CD8-positive, alpha-beta memory T cell (primary cell): Measurements from ENCODE around the gene REM2. TPM values are rescaled to one million over a fixed set of nuclear protein-coding genes. Genes with fewer than 3 reads are reported as not detected.

Experiments used
- CTCF ChIA-PET: fragments of 350-600 bp; sonication (Branson Sonifier 250); formaldehyde crosslinking; loops from one replicate; lab custom pipeline; 2021; ENCODE audit warnings: antibody characterized with exemption; lab: Charles Lee
- POLR2A ChIA-PET: fragments of 350-600 bp; sonication (Branson Sonifier 250); formaldehyde crosslinking; loops from one replicate; lab custom pipeline; 2021; ENCODE audit warnings: antibody characterized with exemption; lab: Charles Lee
- DNase-seq, 5 donors: peaks; one replicate each; pipeline versions ENCODE4 v3.0.0 to v3.0.0-alpha.2; 2020 to 2022; ENCODE audit warnings: mixed read lengths in 1 of 5
- H3K27ac ChIP-seq: one replicate; pipeline ENCODE4 v1.7.0; 2013; ENCODE audit warnings: low read depth, mild to moderate bottlenecking, low read length, moderate library complexity
- H3K27me3 ChIP-seq: 2 replicates; pipeline ENCODE4 v1.7.0; 2013; ENCODE audit warnings: low read length, mild to moderate bottlenecking; ENCODE audit not compliant: insufficient read depth, poor library complexity, severe bottlenecking
- H3K36me3 ChIP-seq: 2 replicates; pipeline ENCODE4 v1.7.0; 2013; ENCODE audit warnings: mild to moderate bottlenecking, low read length, moderate library complexity; ENCODE audit not compliant: insufficient read depth
- H3K4me1 ChIP-seq: 2 replicates; pipeline ENCODE4 v1.7.0; 2013; ENCODE audit warnings: mild to moderate bottlenecking, low read length, moderate library complexity; ENCODE audit not compliant: insufficient read depth
- H3K4me3 ChIP-seq: 2 replicates; pipeline ENCODE4 v1.7.0; 2013; ENCODE audit warnings: mild to moderate bottlenecking, low read length
- H3K9me3 ChIP-seq: 2 replicates; pipeline ENCODE4 v1.7.0; 2013; ENCODE audit warnings: mild to moderate bottlenecking, low read length
- H3K27ac Mint-ChIP-seq, 8 donors: one replicate each; pipeline ENCODE4 v1.8.0; 2020 to 2021; ENCODE audit warnings: mixed read lengths in 8 of 8, mild to moderate bottlenecking in 6 of 8, inconsistent platforms in 3 of 8, moderate library complexity in 3 of 8
- H3K27me3 Mint-ChIP-seq, 2 donors: one replicate each; pipeline ENCODE4 v1.8.0; 2020 to 2021; ENCODE audit warnings: mixed read lengths in 2 of 2, mild to moderate bottlenecking in 1 of 2, moderate library complexity in 1 of 2
- H3K36me3 Mint-ChIP-seq, 3 donors: one replicate each; pipeline ENCODE4 v1.8.0; 2020 to 2021; ENCODE audit warnings: mixed read lengths in 3 of 3, inconsistent platforms in 1 of 3, mild to moderate bottlenecking in 1 of 3
- H3K4me1 Mint-ChIP-seq, 3 donors: one replicate each; pipeline ENCODE4 v1.8.0; 2020 to 2021; ENCODE audit warnings: mixed read lengths in 3 of 3, inconsistent platforms in 1 of 3, mild to moderate bottlenecking in 1 of 3
- H3K4me3 Mint-ChIP-seq, 7 donors: one replicate each; pipeline ENCODE4 v1.8.0; 2020 to 2021; ENCODE audit warnings: mixed read lengths in 7 of 7, mild to moderate bottlenecking in 6 of 7, moderate library complexity in 4 of 7, inconsistent platforms in 2 of 7
- H3K9me3 Mint-ChIP-seq, 5 donors: one replicate each; pipeline ENCODE4 v1.8.0; 2020 to 2022; ENCODE audit warnings: mixed read lengths in 5 of 5, mild to moderate bottlenecking in 3 of 5, moderate library complexity in 2 of 5, inconsistent platforms in 1 of 5
- polyA plus RNA-seq: library from polyadenylated mRNA; unstranded; fragments of 300-500 nt; fragmentation: Illumina TruSeq; gene quantifications from one replicate; pipeline ENCODE4 v1.2.3, GENCODE V29; 2021
- total RNA-seq, 2 experiments: library from RNA; stranded (reverse); gene quantifications; one replicate each; pipeline ENCODE4 v1.2.3, GENCODE V29; 2021

REM2 gene
- total and polyA plus RNA-seq, 3 experiments from 2014 or later = 0.33 to 1.0 (median 0.33) TPM

DNA sequence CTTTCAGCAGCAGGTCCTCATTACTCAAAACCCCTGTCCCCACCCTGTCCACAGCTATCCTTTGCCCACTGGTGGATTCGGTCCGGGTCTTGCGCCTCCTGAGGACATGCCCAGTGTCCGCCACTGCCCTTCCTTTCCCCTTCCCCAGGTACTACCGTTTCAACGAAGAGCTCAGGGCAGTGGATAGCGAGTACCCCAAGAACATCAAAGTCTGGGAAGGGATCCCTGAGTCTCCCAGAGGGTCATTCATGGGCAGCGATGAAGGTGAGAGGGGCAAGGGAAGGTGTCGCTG, 38.0 kb upstream of the REM2 start:
- Histone ChIP-seq H3K36me3 (no peaks in the 10 kb centered on the region), H3K4me3 (no peak overlapping the region), H3K4me1 (no peaks in the 10 kb centered on the region), H3K27me3 (no peaks in the 10 kb centered on the region), H3K27ac (no peak overlapping the region), H3K9me3 (no peaks in the 10 kb centered on the region)
- Mint-ChIP-seq H3K27me3 (peaks cover 35 to 49% of the 10 kb centered on the region in 2 donors), H3K36me3 (no peaks in the 10 kb centered on the region), H3K27ac (peak overlapping the region in 1 of 8 donors; percentile 87), H3K9me3 (no peaks in the 10 kb centered on the region), H3K4me3 (no peak overlapping the region), H3K4me1 (no peaks in the 10 kb centered on the region)
- ChIA-PET POLR2A (no interaction called here), CTCF (interaction anchor here (1.2 to 1.5 kb wide), 3 partner anchors 8 to 10 kb away, joined by 3 to 5 read pairs (median 4); no protein-coding TSS in a partner anchor)
- peak in 1 of 5 donors; percentile 17 for DNase-seq

DNA sequence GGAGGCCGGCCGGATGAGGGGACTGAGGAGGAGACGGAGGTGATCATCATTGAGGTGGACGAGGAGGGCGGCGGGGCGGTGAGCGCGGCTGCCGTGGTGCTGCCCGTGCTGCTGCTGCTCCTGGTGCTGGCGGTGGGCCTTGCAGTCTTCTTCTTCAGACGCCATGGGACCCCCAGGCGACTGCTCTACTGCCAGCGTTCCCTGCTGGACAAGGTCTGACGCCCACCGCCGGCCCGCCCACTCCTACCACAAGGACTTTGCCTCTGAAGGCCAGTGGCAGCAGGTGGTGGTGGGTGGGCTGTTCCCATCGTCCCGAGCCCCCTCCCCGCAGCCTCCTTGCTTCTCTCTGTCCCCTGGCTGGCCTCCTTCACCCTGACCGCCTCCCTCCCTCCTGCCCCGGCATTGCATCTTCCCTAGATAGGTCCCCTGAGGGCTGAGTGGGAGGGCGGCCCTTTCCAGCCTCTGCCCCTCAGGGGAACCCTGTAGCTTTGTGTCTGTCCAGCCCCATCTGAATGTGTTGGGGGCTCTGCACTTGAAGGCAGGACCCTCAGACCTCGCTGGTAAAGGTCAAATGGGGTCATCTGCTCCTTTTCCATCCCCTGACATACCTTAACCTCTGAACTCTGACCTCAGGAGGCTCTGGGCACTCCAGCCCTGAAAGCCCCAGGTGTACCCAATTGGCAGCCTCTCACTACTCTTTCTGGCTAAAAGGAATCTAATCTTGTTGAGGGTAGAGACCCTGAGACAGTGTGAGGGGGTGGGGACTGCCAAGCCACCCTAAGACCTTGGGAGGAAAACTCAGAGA, 37.0 kb upstream of the REM2 start:
- Histone ChIP-seq H3K4me1 (no peaks in the 10 kb centered on the region), H3K36me3 (no peaks in the 10 kb centered on the region), H3K27me3 (no peaks in the 10 kb centered on the region), H3K4me3 (no peak overlapping the region), H3K9me3 (no peaks in the 10 kb centered on the region), H3K27ac (no peak overlapping the region)
- no peak for DNase-seq
- Mint-ChIP-seq H3K36me3 (no peaks in the 10 kb centered on the region), H3K4me1 (no peaks in the 10 kb centered on the region), H3K27ac (no peak overlapping the region), H3K4me3 (no peak overlapping the region), H3K27me3 (peaks cover 27 to 45% of the 10 kb centered on the region in 2 donors), H3K9me3 (no peaks in the 10 kb centered on the region)
- ChIA-PET POLR2A (interaction anchor here (0.5 kb wide), 1 partner anchor 22 kb away, joined by 3 read pairs; no protein-coding TSS in a partner anchor), CTCF (interaction anchor here (1.3 to 1.5 kb wide), 2 partner anchors 8 to 23 kb away, joined by 3 to 4 read pairs; no protein-coding TSS in a partner anchor)

GRCh38 chr14:22846811-22847307, 36.2 kb upstream of the REM2 start:
- ChIA-PET POLR2A (interaction anchor here (0.5 kb wide), 1 partner anchor 23 kb away, joined by 3 read pairs; no protein-coding TSS in a partner anchor), CTCF (interaction anchor here (0.9 to 1.3 kb wide), 2 partner anchors 15 to 24 kb away, joined by 3 read pairs; no protein-coding TSS in a partner anchor)
- no peak overlapping the region for H3K27ac ChIP-seq
- H3K4me3 ChIP-seq = no peak overlapping the region
- H3K4me1 ChIP-seq = no peaks in the 10 kb centered on the region
- no peaks in the 10 kb centered on the region for H3K9me3 Mint-ChIP-seq
- H3K27me3 ChIP-seq = no peaks in the 10 kb centered on the region
- H3K4me1 Mint-ChIP-seq = no peaks in the 10 kb centered on the region
- no peaks in the 10 kb centered on the region for H3K36me3 ChIP-seq
- H3K27ac Mint-ChIP-seq = no peak overlapping the region
- no peaks in the 10 kb centered on the region for H3K36me3 Mint-ChIP-seq
- DNase-seq = no peak
- H3K27me3 Mint-ChIP-seq = peaks cover 19 to 40% of the 10 kb centered on the region in 2 donors
- no peaks in the 10 kb centered on the region for H3K9me3 ChIP-seq
- H3K4me3 Mint-ChIP-seq = no peak overlapping the region

DNA sequence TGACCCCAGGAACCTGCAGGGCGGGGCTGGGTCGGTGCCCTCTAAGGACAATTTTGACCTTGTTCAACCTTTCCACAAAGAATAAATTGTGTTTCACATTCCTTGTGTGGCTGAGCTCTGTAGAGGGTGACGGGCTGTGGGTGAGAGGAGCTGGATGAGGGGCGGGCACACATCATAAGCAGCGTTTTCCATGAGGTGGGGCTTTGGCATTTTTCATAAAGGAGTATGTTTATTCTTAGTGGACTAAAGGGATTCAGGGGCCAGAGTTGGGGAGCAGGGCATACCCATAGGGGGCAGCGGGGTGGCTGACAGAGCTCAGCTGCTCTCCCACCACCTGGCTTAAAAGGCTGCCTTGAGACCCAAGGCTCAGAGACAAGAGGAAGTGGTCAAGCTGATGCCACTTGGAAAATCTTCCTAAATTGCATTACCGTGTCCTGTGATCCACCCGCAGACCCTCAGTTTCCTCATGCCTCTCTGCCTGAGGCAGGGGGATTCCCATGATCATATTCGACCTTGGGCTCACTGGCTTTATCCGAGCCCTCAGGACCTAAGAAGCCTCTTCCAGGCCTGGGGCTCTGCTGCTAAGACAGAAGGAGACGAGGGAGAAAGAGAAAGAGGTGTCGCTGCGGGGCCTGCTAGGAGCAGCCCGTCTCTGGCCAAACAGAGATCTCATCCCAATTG, 35.2 kb upstream of the REM2 start:
- Mint-ChIP-seq H3K36me3 (no peaks in the 10 kb centered on the region), H3K4me3 (no peak overlapping the region), H3K27ac (no peak overlapping the region), H3K9me3 (no peaks in the 10 kb centered on the region), H3K27me3 (peaks cover 15 to 31% of the 10 kb centered on the region in 2 donors), H3K4me1 (peaks cover 0 to 1% (median under 1%) of the 10 kb centered on the region in 3 donors)
- no peaks in the 10 kb centered on the region for H3K36me3 ChIP-seq
- H3K27ac ChIP-seq = no peak overlapping the region
- no peaks in the 10 kb centered on the region for H3K9me3 ChIP-seq
- no peak for DNase-seq
- no peaks in the 10 kb centered on the region for H3K27me3 ChIP-seq
- H3K4me1 ChIP-seq = peaks cover 2% of the 10 kb centered on the region
- CTCF ChIA-PET = interaction anchor here (0.9 to 8.2 kb wide), 5 partner anchors 14 to 26 kb away, joined by 3 to 149 read pairs (median 3); no protein-coding TSS in a partner anchor
- POLR2A ChIA-PET = no interaction called here
- no peak overlapping the region for H3K4me3 ChIP-seq

DNA sequence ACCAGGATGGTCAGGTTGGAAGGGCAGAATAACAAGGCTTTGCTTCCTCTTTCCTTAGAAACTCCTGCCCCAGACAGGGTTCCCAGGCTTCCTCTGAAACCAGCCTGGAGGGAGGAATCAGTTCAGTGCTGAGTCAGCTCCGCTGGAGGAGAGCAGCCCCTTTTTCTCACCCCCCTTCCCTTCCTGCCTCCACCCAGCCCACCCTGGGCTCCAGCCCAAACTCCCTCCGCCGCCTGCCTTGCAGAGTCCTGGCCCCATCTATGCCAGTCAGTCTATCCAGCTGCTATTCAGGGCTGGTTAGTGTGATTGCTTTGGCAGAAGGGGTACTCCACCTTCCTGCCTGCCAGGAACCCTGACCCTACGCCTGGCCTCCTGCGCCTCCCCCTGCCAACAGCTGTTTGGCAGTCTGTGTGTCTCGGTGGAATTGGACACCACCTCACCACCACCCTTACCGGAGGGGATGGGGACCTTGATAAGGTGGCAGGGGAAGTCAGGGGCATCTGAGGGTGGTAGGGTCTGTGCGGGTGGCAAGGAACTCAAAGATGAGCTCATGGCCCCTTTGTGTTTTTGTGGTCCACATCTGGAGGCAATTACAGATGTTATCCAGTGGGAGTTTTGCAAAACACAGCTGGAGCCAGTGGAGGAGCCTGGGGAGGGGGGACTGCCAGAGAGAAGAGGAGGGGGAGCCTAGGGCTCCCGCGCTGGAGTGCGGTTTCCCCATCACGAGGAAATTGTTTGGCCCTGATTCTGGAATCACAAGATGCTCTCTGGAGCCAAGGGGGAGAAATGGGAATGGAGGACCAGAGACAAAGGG, 34.5 kb upstream of the REM2 start:
- H3K9me3 ChIP-seq = no peaks in the 10 kb centered on the region
- H3K4me1 ChIP-seq = peaks cover 9% of the 10 kb centered on the region
- peak in 1 of 5 donors; percentile 19 for DNase-seq
- no peak overlapping the region for H3K4me3 Mint-ChIP-seq
- H3K36me3 ChIP-seq = no peaks in the 10 kb centered on the region
- peak overlapping the region in 2 of 8 donors; percentile 8 to 50 for H3K27ac Mint-ChIP-seq
- no peaks in the 10 kb centered on the region for H3K36me3 Mint-ChIP-seq
- no peaks in the 10 kb centered on the region for H3K27me3 ChIP-seq
- POLR2A ChIA-PET = no interaction called here
- no peak overlapping the region for H3K4me3 ChIP-seq
- H3K27ac ChIP-seq = no peak overlapping the region
- H3K9me3 Mint-ChIP-seq = no peaks in the 10 kb centered on the region
- peaks cover 15 to 27% of the 10 kb centered on the region in 2 donors for H3K27me3 Mint-ChIP-seq
- peaks cover 4 to 8% (median 7%) of the 10 kb centered on the region in 3 donors for H3K4me1 Mint-ChIP-seq
- CTCF ChIA-PET = interaction anchor here (1.2 to 8.2 kb wide), 3 partner anchors 13 to 27 kb away, joined by 3 to 149 read pairs (median 6); no protein-coding TSS in a partner anchor

GRCh38 chr14:22849212-22849819, 33.7 kb upstream of the REM2 start:
- no peak overlapping the region for H3K27ac Mint-ChIP-seq
- DNase-seq = no peak
- Histone ChIP-seq H3K9me3 (no peaks in the 10 kb centered on the region), H3K4me3 (no peak overlapping the region), H3K36me3 (no peaks in the 10 kb centered on the region), H3K27ac (no peak overlapping the region), H3K27me3 (no peaks in the 10 kb centered on the region), H3K4me1 (peaks cover 12% of the 10 kb centered on the region)
- no peaks in the 10 kb centered on the region for H3K9me3 Mint-ChIP-seq
- no peak overlapping the region for H3K4me3 Mint-ChIP-seq
- ChIA-PET CTCF (interaction anchor here (1.3 to 8.2 kb wide), 3 partner anchors 10 to 27 kb away, joined by 6 to 149 read pairs (median 9); no protein-coding TSS in a partner anchor), POLR2A (no interaction called here)
- H3K36me3 Mint-ChIP-seq = no peaks in the 10 kb centered on the region
- peaks cover 15 to 27% of the 10 kb centered on the region in 2 donors for H3K27me3 Mint-ChIP-seq
- peaks cover 4 to 9% (median 7%) of the 10 kb centered on the region in 3 donors for H3K4me1 Mint-ChIP-seq
